Body of pancreas (tissue), 4 donors: ENCODE data around the gene ADARB1. TPM values are rescaled to one million over a fixed set of nuclear protein-coding genes. Genes with fewer than 3 reads are reported as not detected.

ENCODE experiments used
- ATAC-seq: fragments of 150-250 bp; one replicate; pipeline ENCODE4 v1.9.1; 2016
- DNase-seq, 4 donors: peaks; one replicate each; pipeline ENCODE4 v3.0.0-alpha.2; 2019
- H3K27ac ChIP-seq, 4 donors: fragments of 200-600 bp; sonication (generic); 1 replicate in 3 of 4; 2 replicates in 1 of 4; pipeline versions ENCODE4 v1.5.1 to v1.6.1; 2016 to 2019; ENCODE audit warnings: mild to moderate bottlenecking in 1 of 4, mixed read lengths in 1 of 4, moderate library complexity in 1 of 4
- H3K27me3 ChIP-seq, 2 donors: fragments of 200-600 bp; sonication (generic); one replicate each; pipeline ENCODE4 v1.6.0; 2016; ENCODE audit warnings: mild to moderate bottlenecking in 1 of 2
- H3K36me3 ChIP-seq, 2 donors: fragments of 200-600 bp; sonication (generic); replicated peaks in 1 of 2; 2 replicates each; pipeline ENCODE4 v1.5.1; 2016; ENCODE audit warnings: low read depth in 2 of 2; ENCODE audit not compliant: insufficient read depth in 1 of 2
- H3K4me1 ChIP-seq: fragments of 200-600 bp; sonication (generic); one replicate; pipeline ENCODE4 v1.6.0; 2016
- H3K4me3 ChIP-seq, 2 donors: fragments of 200-600 bp; sonication (generic); 1 replicate in 1 of 2; 2 replicates in 1 of 2; pipeline ENCODE4 v1.5.1; 2016 to 2019
- H3K9me3 ChIP-seq, 3 donors: fragments of 200-600 bp; sonication (generic); 1 replicate in 2 of 3; 2 replicates in 1 of 3; pipeline ENCODE4 v1.5.1; 2016
- POLR2A ChIP-seq, 3 donors: fragments of 450-650 bp; IDR thresholded peaks; one replicate each; pipeline ENCODE4 v1.6.1; 2016; ENCODE audit warnings: antibody characterized with exemption in 3 of 3, mild to moderate bottlenecking in 2 of 3
- WGBS, 2 donors: methylation state at CpG; one replicate each; pipeline ENCODE4 v1.1.5; 2017; 5-methylcytosine and 5-hydroxymethylcytosine counted together
- intact Hi-C: fragments of 100-400 bp; cut with DNase I; formaldehyde crosslinking; loops from one replicate; pipeline ENCODE4 v1.15.1; 2023
- total RNA-seq, 2 donors: library from RNA; depleted of rRNA; stranded (reverse); fragments of >200 nt; gene quantifications; one replicate each; pipeline ENCODE4 v1.1.0, GENCODE V29; 2016
- TF ChIP-seq, protein P1 (sequence below), 7 experiments: fragments of 450-650 bp in 4 of 7; fragments of 200-600 bp in 3 of 7; sonication (generic) in 3 of 7; IDR thresholded peaks; one replicate each; pipeline ENCODE4 v1.5.1; 2016 to 2019; ENCODE audit warnings: antibody characterized with exemption in 7 of 7

Gene ADARB1
- total RNA-seq, 2 donors from 2014 or later: 11.4 to 11.5 TPM

DNA sequence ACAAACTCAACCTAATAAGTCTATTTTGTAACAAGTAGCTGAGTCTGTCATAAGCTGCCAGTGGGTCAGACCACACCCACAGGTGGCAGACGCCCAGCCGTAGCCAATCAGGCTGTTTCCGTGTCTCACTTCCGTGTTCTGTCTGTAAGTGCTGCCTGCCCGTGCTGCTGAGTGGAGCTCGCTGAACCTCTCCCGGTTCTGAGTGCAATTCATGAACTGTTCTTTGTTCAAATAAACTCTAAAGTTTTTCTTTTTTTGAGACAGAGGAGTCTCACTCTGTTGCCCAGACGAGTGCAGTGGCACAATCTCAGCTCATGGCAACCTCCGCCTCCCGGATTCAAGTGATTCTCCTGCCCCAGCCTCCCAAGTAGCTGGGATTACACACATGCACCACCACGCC lies 188.2 kb downstream of the ADARB1 start:
- ATAC-seq: no peak
- intact Hi-C loops: no loop called here

DNA sequence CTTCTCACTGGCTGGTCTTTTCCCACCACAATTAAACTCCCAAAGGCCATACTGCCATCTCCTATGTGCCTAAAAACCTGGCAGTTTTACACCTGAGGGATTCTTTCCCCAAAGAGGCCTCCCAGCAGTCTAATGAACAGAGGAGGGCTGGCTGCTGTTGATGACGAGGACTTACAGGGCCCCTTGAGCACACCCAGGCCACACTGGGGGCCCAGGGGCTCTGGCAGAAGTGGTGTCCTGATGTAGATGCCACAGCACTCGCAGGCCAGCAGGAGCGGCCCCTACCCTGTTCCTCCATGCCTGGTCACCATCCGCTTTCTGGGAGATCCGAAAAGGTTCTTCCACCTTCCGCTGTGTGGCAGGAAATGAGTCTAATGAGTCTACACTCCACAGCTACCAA lies 189.2 kb downstream of the ADARB1 start:
- Histone ChIP-seq H3K27ac (no peak overlapping the region), H3K27me3 (no peaks in the 10 kb centered on the region), H3K9me3 (no peaks in the 10 kb centered on the region), H3K4me1 (no peaks in the 10 kb centered on the region), H3K36me3 (peaks cover 12 to 24% of the 10 kb centered on the region in 2 donors), H3K4me3 (no peak overlapping the region)
- TF ChIP-seq, protein P1, sequence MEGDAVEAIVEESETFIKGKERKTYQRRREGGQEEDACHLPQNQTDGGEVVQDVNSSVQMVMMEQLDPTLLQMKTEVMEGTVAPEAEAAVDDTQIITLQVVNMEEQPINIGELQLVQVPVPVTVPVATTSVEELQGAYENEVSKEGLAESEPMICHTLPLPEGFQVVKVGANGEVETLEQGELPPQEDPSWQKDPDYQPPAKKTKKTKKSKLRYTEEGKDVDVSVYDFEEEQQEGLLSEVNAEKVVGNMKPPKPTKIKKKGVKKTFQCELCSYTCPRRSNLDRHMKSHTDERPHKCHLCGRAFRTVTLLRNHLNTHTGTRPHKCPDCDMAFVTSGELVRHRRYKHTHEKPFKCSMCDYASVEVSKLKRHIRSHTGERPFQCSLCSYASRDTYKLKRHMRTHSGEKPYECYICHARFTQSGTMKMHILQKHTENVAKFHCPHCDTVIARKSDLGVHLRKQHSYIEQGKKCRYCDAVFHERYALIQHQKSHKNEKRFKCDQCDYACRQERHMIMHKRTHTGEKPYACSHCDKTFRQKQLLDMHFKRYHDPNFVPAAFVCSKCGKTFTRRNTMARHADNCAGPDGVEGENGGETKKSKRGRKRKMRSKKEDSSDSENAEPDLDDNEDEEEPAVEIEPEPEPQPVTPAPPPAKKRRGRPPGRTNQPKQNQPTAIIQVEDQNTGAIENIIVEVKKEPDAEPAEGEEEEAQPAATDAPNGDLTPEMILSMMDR (IDR thresholded peaks at IDR 0.05): no peak
- no peak for TF ChIP-seq POLR2A (IDR thresholded peaks at IDR 0.05)
- no peak for DNase-seq
- intact Hi-C loops: no loop called here
- 92 to 96% methylated on average over 4 to 6 of the region's 6 CpGs for WGBS, 2 donors
- ATAC-seq: no peak

More for the DNA sequence above, 188.2 kb downstream of the ADARB1 start:
- 93 to 94% methylated on average over 11 of the region's 11 CpGs for WGBS, 2 donors
- Histone ChIP-seq H3K27me3 (no peaks in the 10 kb centered on the region), H3K4me3 (no peak overlapping the region), H3K9me3 (no peaks in the 10 kb centered on the region), H3K27ac (no peak overlapping the region), H3K4me1 (no peaks in the 10 kb centered on the region), H3K36me3 (peaks cover 12 to 24% of the 10 kb centered on the region in 2 donors)
- no peak for DNase-seq
- TF ChIP-seq, protein P1 (IDR thresholded peaks at IDR 0.05): no peak
- TF ChIP-seq POLR2A (IDR thresholded peaks at IDR 0.05): no peak

DNA sequence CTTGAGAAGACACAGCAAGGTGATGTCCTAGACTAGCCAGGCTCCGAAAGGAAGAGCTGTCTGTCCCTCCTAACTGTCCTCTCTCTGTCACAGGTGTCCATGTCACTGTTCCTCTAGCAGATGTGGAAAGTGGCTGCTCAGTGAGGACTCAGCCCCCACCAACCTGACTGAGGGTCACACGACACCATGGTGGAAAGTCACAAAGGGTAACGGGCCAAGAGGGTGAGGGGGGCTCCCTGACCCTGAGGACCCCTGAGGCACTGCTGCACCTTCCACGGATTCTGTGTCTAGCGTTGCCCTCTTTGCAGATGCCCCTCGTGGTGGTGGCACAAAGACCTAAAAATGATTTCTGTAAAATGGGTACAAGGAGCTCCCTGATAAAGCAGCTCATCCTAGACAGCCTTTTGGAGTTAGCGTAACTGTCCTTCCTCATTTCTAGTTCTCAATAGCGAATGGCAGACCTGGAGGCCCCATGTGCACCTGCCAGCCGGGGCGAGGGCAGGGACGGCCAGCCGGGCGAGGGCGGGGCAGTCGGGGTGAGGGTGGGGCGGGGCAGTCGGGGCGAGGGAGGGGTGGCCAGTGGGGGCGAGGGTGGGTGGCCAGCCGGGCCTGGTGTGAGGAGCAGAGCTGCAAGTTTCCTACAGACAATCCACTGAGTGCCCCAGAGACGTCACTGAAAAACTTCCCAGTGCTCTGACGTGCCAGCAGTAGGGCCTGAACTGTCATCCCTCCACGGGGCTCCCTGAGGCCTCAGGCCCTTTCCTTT lies 189.9 kb downstream of the ADARB1 start:
- intact Hi-C loops: no loop called here
- WGBS, 2 donors: 92 to 94% methylated on average over 18 to 22 of the region's 23 CpGs
- H3K27ac ChIP-seq: no peak overlapping the region
- ATAC-seq: no peak
- TF ChIP-seq POLR2A (IDR thresholded peaks at IDR 0.05): no peak
- TF ChIP-seq, protein P1 (IDR thresholded peaks at IDR 0.05): no peak
- H3K36me3 ChIP-seq: peaks cover 12 to 24% of the 10 kb centered on the region in 2 donors
- no peak overlapping the region for H3K4me3 ChIP-seq
- no peaks in the 10 kb centered on the region for H3K9me3 ChIP-seq
- no peak for DNase-seq
- H3K27me3 ChIP-seq: no peaks in the 10 kb centered on the region
- no peaks in the 10 kb centered on the region for H3K4me1 ChIP-seq

DNA sequence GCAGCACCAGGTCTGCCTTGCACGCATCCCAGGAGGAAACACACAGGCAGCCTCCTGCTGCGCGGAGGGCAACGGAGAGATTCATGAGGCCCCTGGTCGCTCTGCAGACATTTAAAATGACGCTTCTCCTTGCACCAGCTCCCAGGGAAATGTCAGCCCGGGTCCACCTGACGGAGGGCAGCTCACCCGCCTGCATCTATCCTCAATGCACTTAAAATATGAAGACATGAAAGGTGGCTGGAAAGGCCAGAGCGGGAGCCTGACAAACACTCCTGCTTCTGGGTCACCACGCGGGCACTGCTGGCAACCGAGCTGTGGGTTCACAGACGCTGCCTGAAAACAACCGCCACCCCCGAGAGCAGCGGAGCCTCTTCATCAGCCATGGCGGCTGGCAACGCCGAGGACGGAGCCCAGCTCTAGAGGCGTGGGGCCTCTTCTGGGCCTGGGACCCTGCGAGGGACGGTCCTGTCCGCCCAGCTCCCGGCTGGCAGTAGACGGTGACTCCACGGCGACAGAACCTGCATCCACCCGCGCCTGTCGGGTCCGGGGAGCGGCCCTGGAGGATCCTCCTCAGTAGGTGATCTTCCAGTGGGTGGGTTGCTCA lies 190.6 kb downstream of the ADARB1 start:
- no peaks in the 10 kb centered on the region for H3K4me1 ChIP-seq
- ATAC-seq (no peak), DNase-seq (no peak)
- peaks cover 12 to 27% of the 10 kb centered on the region in 2 donors for H3K36me3 ChIP-seq
- no peaks in the 10 kb centered on the region for H3K9me3 ChIP-seq
- H3K4me3 ChIP-seq: no peak overlapping the region
- H3K27ac ChIP-seq: no peak overlapping the region
- intact Hi-C loops: no loop called here
- WGBS, 2 donors: 92 to 93% methylated on average over 10 to 34 of the region's 34 CpGs
- no peaks in the 10 kb centered on the region for H3K27me3 ChIP-seq
- TF ChIP-seq POLR2A (IDR thresholded peaks at IDR 0.05): no peak
- TF ChIP-seq, protein P1 (IDR thresholded peaks at IDR 0.05): no peak
